Measurements from ENCODE around the gene ANKRD11.

ANKRD11 gene

DNA sequence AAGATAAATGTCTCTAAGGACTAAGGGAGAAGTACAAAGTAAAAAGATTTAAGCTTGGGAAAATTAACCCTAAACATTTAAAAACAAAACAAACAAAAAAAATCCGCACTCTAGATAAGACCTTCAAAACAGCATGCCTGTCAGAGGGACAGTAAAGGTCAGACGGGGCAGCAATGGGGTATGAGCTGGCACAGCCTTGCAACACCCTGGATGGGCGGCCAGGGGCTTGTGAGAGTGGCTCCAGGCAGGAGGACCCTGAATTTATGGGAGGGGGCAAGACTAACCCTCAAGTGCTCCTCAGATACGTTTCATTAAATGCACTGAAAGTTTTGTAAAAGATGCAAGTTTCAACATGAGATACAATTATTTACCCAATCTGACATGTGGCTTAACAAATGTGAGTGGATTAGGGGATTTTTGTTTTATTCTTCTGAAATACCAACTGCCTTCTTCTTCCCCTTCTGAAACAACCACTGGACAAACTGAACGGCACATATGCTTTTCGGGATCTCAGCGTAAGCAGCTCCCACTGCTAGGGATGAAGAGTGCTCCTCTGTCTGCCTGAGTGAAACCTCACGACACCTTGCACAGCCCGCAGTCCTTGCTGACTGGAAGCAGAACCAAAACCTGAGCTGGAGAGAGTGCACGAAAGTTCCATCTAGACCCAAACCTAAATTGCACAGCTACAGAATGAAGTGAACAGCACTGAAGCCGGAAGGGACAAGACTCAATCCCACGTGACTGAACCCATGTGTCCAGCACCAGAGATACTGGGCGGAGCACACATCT is 128.4 kb downstream of the ANKRD11 start:
- peak; percentile 47 for DNase-seq

DNA sequence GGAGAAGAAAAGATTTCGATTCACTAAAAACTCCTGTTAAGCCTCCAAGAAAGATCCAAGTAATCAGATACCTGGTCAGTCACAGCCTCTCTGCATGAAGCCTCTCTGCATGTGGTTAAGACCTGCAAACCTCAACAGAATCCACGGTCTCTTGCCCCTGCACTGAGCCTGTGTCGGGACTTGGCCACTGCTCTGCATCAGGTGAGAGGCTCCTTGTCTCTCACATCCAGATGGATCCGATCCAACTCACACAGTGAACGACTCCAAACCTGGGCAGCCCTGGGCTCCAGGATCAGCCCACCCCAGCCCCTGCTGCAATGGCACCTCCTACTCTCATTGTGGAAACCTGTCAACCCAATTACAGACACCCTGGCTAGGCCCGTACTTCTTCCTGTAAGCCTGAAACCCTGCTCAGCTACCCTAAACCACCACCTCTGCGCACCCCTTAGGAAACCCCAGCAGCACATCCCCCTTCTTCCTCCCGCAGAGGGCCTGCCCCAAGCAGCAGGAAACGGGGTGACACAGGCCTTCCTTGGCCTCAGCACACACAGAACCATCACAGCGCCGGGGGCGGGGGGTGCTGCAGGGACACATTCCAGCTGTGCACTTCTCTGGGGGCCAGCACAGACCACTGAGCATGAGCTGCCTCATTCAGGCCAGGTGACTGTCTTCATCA is 129.5 kb downstream of the ANKRD11 start:
- peak; percentile 85 for DNase-seq

DNA sequence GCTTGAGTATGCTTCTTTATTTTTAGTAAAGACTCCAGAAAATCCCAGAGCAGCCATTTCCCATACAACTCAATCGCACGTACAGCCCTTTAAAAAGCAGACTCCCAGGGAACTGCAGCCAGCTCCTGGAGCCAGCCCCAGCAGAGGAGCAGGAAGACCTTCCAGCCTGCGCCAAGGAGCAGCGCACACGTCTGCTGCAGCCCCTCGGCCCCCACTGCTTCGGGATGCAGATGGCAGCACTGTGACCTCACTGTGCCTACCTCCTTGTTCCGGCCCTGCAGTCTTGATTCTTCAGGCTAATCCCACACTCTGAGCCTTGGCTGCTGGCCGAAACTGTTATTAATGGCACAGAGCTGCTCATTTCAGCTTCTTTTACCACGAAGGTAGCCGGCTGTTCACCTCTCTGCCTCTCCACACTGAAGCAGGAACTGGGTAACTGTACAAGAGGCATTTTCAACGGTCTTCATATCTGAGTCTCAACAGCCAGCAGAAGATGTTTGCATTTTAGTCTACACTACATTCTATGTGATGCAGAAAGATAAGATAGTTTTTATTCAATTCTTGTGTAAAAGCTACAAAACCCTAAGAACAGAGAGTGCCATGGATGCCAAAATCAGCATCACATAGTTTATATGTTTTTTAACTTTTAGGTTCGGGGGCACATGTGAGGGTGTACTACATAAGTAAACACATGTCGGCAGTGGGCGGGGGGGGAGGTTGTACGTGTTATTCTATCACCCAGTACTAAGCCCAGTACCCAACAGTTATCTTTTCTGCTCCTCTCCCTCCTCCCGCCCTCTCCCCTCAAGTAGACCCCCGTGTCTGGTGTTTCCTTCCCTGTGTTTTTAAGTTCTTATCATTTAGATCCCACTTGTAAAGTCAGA is 130.9 kb downstream of the ANKRD11 start:
- no peak for DNase-seq

DNA sequence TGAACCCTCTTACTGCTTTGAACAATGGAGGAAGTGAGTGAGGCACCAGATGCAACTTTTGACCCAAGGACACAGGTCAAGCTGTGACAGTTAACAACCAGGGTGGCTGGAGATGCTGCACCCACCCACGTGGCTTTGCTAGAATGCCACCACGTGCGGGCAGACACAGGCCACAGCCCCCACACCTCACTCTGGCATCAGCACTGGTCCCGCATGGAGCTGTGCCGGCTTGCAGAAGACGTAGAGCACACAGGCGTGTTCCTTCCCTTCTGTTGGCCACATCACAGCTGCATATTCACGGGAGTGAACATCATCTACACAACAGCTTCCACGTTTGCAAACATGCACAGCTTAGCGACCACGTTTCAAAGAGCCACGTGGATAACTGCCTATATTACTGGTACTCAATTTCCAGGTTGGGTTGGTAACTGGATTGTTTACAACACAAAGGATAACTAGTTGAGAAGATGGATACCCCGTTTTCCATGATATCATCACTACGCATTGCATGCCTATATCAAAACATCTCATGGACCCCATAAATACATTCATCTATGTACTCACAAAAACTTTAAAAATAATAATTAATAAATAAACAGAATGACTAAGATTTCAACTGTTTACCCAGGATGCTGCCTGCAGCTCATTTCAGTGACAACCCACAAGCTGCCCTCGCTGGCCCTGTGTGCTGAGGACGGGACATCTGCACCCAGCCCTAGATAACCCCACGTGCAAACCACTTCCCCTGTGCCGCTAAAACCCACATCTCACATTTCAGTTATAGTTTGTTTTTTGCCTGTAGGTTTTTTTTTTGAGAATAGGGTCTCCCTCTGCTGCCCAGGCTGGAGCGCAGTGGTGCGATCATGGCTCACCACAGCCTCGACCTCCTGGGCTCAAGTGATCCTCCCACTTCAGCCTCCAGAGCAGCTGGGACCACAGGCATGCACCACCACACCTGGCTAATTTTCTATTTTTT is 132.0 kb downstream of the ANKRD11 start:
- DNase-seq, result peak; percentile 41

DNA sequence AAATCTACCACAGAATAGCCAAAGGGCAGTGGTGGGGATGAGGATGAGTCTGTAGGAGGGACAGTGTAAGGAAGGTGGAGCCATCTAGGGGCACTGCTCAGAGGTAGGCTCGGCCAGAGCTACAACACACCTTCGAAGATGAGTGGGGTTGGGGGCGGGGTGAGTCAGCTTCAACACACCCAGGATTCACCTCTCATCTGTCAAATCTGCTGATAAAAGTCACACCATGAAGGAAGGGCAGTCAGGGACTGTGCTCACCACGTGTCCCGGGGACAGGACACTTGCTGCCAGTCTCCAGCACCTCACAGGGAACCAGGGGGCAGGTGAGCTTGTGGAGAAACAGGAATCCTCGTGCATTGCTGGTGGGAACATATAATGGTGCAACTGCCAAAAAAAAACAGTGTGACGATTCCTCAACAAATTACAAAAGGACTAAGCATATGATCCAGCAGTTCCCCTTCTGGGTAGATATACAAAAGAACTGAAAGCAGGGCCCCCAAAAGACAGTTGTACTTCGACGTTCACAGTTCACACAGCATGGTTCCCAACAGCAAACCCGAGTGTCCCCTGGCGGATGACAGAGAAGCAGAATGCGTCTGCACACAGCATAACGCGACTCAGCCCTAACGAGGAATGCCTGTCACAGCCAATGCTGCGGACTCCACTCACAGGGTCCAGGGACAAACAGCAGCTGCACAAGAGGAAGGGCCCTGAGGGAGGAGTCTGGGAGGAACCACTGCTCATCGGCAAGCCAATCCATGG is 133.1 kb downstream of the ANKRD11 start:
- DNase-seq, result peak; percentile 83

DNA sequence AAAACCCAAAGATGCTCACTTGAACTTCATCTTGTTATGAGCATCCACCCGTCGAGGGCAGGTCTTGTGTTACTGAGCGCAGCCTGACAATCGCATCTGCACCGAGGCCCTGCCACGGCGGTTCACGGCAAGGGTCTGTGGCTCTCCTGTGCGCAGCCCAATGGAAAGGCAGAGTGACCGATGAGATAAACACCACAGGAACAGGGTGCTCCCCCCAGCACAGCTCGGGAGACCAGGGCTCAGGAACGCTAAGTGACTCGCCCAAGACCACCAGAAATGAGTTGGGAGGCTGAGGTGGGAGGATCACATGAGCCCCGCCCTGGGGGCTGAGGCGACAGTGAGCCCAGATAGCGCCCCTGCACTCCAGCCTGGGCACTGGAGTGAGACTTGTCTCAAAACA is 134.7 kb downstream of the ANKRD11 start:
- no peak for DNase-seq

DNA sequence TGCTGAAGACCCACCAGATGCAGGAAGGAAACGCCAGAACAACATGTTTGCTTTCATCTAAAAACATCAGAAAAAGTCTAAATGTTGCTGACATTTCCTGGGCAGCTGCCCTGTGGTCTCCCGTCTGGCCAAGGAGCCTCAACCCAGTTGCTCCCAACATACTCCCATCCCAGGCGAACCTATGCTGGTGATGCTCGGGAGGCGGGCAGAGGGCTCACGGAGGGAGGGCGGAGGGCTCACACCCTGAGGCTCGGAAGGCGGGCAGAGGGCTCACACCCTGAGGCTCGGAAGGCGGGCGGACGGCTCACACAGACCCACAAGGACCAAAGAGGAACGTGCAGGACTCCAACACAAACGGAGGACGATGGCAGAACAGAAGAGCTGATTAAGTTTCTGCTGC is 135.4 kb downstream of the ANKRD11 start:
- DNase-seq, result no peak

DNA sequence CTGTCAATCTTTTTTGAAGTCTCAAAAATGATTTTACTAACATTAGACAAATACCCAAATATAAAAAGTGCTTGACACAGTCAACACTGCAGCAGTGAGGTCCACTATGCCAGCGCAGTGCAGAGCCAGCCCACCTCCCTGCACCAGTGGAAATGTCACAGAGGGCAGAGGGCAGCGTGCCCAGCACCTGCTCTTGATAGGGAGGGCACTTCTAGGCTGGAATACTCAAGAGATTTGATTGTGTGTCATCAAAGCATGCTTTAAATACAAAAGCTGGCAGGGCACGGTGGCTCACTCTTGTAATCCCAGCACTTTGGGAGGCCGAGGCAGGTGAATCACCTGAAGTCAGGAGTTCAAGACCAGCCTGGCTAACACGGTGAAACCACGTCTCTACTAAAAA is 136.0 kb downstream of the ANKRD11 start:
- DNase-seq, result no peak

DNA sequence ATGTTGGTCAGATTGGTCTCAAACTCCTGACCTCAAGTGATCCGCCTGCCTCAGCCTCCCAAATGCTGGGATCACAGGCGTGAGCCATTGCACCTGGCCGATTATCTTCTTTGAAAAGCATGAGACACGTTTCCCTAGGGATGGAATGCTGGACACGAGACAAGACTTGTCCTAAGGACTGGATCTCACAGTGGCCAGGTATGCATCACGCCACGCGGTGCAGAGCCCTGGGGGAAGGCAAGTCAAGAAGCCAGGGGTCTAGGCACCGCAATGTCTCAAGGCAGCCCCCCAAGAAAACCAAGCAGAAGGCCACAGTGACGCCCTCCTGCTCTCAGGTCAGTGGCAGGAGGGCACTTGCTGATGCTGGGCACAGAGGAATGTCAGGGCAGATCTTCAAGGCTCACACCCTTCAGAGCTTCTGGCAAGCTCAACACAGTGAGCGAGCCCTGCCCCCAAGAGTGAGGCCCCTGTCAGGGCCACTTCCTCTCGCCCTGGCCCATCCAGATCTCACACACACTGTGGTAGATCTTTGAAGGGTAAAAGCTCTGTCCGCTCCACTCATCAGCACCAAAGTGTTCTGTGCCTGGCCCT is 138.2 kb downstream of the ANKRD11 start:
- no peak for DNase-seq

DNA sequence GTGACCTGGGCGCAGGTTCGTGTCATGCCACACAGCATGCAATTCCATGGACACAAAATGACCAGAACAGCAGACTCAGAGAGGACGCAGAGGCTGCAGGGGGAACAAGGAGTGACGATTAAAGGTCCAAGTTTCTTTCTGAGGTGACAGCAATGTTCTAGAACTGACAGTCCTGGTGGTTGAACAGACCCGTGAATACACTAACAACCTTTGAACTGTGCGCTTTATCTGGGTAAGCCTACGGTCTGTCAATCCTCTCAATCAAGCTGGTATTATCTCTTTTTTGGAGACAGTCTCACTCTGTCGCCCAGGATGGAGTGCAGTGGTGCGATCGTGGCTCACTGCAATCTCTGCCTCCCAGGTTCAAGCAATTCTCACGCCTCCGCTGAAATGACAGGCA is 138.7 kb downstream of the ANKRD11 start:
- no peak for DNase-seq

DNA sequence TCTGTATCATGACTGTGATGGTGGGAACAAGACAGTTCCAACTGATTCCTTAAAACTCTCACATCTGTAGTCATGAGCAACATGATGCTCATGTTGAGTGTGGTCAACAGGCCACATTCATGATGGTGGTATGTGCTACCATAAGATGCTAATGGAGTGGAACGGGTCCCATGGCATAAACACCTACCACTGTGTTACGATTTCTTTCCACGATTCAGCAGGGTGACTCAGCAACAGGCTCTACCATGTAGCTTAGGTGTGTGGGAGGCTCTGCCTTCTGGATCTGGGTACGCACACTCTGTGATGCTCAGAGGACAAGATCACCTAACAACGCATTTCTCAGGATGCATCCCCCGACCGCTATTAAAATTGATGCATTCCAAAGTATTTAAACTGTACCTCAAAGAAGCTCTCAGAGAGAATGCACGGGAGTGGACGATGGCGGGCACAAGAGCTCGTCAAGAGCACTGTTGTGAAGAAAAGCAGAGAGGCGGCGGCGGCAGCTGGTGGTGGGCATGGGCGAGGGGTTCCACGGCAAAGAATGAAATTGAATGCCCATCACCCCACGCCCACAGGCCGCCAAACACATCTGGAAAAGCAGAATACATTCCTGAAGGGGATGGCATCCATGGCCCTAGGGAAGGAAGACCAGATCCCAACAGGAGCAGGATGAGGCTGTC is 139.5 kb downstream of the ANKRD11 start:
- DNase-seq, result peak; percentile 75

DNA sequence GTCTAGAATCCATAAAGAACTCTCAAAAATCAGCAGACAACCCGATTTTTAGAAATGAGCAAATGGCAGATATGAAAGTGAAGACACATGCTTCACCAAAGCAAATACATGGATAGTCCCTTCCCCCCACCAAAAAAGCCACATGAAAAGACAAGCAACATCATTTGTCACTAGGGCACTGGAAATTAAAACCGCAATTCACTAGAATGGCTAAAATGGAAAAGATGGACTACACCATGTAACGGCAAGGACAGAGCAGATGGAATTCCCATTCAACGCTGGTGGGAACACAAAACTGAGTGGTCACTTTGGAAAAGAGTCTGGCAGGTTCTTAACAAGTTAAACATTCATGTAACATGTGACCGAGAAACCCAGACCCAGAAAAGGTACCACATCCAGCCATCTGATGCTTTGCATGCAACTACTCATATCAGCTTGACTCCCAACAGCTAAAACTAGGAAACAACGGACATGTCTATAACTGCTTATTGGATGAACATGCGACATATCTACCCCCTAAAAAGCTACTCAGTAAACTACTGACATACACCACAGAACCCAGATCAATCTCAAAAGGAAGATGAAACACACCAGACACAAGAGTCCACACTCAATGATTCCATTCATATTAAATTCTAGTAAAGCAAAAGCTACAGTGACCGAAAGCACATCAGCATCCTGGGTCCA is 140.3 kb downstream of the ANKRD11 start:
- peak; percentile 41 for DNase-seq

DNA sequence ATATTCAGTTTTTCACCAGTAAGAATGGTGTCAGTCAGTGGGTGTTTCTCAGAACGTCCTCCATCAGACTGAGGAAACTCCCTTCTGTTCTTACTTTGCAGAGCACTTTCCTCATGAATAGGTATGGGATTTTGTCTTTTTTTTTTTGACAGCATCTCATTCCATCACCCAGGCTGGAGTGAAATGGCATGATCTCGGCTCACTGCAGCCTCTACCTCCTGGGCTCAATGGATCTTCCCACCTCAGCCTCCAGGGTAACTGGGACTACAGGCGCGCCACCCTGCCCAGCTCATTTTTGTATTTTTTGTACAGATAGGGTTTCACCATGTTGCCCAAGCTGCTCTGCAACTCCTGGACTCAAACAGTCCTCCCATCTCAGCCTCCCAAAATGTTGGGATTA is 142.6 kb downstream of the ANKRD11 start:
- DNase-seq, result no peak

DNA sequence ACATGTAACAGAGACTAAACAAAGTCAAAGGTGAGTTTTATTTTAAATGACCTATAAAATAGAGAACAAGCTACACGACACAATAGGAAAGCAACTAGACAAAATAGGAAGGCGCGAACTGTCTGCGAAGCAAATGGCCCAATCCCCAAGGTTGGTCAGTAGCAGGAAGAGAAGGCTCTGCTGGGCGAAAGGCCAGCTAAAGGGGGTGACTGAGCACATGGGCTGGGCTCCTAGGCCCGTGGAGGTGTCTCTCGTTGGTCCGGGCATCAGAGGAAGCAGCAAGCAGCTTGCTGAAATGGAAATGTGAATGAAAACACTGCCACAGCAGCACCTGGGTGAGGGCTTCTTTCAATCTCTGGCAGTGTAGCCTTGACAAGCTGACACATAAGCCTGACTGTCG is 143.5 kb downstream of the ANKRD11 start:
- DNase-seq, result no peak

DNA sequence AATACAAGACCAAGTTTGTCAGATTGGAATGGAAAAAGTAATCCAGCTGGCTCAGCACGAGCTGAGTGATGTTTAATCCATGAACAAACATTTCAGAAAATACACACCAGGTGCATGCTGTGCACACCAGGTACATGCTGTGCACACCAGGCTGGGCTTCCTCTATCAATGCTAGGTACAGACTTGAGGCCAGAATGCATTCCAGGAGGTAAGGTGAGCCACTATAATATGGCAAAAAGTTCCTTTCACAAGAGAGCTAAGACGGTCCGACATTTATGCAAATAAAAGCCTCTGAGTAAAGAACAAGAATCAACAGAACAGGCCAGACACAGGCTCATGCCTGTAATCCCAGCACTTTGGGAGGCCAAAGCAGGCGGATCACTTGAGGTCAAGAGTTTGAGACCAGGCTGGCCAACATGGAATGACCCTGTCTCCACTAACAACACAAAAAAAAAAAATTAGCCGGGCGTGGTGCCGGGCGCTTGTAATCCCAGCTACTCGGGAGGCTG is 144.7 kb downstream of the ANKRD11 start:
- no peak for DNase-seq

DNA sequence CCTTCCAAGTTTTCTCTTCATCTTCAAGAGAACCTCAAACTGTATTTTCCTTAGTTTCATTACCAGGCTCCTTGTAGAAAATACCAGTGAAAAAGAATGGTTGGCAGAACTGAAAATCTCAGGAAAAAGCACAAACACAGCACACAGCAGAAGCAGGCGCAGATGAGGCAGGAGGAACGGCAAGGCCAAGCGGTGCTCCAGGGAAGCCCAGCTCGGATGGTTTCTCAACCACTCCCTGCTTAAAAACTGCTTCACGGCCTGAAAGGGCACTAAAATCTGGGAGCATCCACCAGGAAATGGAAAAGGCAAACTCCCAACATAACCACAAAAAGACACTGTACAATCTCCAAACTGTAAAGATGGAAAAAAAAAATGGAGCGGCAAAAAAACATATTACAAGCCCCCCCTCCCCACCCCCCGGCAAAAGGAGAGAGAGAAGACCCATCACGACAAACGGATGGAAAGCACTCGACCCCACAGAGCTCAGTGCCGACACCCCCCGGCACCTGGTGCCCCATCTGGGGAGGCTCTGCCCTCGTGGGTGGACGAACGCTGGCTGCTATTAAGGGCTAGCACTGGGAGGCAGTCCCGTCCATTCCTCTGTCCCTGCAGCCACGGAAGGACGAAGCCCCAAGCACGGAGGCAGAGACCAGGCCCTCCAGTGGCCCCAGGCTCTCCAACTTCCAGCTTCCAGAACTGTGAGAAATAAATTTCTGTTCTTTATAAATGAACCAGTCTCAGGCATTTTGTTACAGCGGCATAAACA is 145.3 kb downstream of the ANKRD11 start:
- DNase-seq, result no peak

DNA sequence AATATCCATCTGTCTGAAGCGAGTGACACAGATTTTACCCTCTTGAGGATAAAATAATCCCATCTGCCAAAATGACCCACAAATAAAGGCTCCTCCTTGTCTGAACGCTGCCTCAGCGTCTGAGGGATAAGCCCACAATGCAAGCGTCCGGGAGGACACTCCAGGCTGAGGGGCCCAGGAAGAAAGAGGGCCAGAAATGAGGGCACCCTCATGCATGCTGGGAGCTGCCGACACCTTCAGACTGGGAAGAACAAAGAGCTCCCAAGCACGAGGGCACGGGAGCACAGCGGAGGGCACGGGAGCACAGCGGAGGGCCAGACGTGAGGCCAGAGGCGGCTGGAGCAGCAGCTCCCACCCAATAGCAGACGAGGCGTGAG is 145.9 kb downstream of the ANKRD11 start:
- no peak for DNase-seq

DNA sequence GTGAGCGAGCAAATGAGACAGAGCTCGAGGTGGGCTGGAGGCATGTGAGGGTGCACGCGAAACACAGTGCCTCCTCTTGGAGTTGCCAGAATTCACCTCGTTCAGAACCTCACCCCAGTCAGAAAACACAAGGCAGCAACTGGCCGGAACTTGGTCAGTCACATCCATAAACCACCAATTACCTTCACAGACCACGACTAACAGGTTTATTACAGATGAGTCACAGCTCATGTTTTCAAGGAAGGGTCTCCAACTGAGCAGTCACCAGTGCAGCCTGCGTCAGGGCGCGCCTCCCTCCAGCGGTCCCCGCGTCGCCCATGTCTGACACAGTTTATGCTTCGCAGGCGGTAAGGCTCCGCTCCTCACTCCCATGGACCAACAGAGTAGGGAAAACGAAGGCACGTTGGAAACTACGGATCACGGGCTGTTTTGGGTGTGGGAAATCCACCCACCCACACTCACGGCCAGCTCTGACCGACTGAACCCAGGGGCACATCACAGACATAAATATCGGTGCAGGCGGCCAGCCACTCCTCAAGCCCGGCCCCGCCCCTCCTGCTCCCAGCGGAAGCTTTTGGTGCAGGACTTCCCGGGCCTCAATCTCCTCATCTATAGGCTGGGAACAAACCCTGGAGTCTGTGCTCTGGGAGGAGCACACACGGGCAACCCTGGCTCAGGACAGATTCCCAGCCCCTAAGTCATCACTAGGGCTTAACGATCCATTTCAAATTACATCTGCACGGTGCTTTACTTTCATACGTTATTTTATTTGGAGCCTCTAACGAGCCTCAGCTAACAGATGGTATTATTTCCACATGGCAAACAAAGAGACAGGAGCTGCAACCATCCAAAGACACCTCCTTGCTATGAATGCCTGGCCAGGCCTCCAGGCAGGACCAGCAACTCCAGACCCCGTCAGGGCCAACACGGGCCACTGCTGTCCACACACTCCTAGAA is 146.6 kb downstream of the ANKRD11 start:
- no peak for DNase-seq

Measured in stimulated activated CD4-positive, alpha-beta T cell treated with anti-CD3 and anti-CD28 coated beads, Interleukin-15, amount 100 ng/mL, for 24 hours (primary cell).